Activated naive CD8-positive, alpha-beta T cell treated with anti-CD3 and anti-CD28 coated beads, Interleukin-2, amount 50 U/mL, for 16 hours (primary cell): ENCODE results near the gene PRSS50.

Experiments
- DNase-seq: peaks from one replicate; pipeline ENCODE4 v3.0.0-alpha.2; 2020; ENCODE audit warnings: low read depth, low spot score

Gene PRSS50

DNA sequence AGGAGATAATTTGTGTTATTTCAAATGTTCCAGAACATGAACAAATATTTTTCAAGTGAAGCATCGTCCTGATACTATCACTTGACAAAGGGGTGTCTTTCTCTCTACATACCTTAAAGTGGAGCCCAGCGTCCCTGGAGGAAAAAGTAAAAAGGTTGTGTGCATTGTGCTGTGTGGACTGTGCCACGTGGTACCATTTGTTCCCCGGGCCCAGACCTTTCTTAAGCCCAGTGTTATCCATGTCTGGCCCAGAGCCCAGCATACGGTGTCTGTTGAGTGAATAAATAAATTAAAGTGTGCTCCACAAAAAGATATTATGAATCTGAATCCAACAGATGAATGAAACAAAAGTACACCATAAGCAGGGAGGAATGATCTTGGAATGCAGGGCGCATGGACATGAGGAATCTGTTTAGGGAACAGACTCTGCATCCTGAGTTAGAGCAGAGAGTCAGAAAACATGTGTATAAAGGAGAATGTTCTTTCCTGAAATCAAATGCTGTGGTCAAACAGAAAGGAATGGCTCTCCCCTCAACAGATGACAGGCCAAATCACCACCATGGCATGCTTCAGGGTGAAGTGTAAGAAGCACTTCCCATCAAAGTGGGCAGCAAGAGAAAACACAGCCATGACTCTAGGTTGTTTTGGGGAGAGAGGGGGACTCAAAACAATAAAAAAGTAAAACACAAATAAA lies 8.1 kb upstream of the PRSS50 start:
- DNase-seq: no peak

DNA sequence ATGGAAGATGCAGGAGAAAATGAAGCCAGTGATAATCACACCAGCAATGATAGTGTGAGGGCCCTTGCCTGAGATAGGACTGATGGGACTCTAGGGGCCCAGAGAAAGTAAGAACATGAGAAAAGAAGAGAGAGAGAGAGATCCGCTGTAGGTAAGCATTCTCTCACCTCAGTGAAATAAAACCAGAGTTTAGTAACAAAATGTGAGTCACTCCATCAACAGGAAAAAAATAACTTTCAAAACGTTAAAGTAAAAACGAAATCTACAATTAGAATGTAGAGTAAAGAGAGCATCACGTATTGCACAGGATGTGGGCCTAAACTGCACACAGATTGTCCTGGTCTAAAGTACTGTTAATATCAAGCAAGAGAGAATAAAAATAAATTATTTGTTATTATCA lies 6.8 kb upstream of the PRSS50 start:
- no peak for DNase-seq

DNA sequence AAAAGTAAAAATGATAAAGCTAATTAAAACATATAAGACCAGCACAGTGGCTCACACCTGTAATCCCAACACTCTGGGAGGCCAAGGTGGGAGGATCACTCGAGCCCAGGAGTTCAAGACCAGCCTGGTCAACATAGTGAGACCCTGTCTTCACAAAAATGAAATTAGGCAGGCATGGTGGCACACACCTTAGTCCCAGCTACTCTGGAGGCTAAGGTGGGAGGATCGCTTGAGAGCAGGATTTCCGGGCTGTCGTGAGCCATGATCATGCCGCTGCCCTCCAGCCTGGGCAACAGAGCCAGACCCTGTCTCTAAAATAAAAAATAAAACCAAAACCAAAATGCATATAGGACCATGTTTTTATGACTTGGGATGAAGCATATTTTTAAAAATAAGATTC lies 4.8 kb upstream of the PRSS50 start:
- no peak for DNase-seq

DNA sequence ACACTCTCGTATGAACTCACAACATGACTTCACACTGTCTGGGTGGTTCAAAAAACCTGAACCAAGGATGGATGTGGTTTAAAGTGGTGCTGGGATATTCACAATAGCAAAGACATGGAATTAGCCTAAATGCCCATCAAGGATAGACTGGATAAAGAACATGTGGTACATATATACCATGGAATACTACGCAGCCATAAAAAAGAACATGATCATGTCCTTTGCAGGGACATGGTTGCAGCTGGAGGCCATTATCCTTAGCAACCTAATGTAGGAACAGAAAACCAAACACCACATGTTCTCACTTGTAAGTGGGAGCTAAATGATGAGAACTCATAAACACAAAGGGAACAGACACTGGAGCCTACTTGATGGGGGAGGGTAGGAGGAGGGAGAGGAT lies 3.3 kb upstream of the PRSS50 start:
- DNase-seq: no peak

DNA sequence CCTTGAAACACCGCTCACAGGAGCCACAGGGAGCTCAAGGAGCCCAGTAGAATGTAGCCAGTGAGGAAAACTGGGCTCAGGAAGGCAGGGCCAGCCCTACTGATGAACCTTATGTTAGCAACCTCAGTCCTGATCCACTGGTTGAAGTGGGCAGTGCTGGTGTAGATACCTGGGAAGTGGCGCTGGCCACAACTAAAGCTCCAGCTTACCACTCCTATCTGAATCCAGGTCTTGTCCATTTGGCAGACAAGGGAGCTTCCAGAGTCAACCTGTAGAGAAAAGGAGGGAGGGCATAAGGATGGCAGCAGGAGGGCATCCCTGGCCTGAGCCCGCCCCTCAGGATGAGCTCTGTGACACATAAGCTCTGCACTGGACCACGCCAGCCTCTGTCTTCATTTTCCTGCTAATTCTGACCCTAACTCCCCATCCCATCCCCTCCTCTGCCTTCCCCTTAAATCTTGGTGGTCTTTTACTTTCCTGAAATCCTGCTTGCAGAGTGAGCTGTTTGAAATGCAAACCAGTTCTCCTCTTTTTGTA lies 2.1 kb upstream of the PRSS50 start:
- no peak for DNase-seq

DNA sequence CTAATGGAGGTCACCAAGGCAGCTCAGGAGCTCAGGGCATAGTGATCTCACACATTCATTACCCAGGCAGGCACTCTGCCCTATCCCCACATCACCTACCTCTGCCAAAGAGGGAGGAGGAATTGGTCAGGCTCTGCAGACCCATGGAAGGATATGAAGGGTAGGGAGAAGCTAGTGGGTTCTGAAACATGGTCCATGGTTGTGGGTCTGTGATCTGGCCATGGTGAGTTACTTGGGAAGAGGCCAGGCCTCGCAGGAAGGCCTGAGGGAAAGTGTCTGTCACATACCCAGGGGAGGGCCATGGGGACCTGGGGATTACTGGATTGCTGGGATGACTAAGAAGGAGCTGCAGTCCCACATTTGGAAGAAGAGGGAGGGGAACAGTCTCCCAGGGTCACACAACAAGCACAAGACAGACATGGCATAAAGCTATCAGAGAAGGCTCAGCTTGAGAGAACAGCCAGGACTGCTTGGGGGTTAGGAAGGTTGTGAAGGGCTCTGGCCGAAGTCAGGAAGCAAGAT lies 1.4 kb upstream of the PRSS50 start:
- DNase-seq: no peak

DNA sequence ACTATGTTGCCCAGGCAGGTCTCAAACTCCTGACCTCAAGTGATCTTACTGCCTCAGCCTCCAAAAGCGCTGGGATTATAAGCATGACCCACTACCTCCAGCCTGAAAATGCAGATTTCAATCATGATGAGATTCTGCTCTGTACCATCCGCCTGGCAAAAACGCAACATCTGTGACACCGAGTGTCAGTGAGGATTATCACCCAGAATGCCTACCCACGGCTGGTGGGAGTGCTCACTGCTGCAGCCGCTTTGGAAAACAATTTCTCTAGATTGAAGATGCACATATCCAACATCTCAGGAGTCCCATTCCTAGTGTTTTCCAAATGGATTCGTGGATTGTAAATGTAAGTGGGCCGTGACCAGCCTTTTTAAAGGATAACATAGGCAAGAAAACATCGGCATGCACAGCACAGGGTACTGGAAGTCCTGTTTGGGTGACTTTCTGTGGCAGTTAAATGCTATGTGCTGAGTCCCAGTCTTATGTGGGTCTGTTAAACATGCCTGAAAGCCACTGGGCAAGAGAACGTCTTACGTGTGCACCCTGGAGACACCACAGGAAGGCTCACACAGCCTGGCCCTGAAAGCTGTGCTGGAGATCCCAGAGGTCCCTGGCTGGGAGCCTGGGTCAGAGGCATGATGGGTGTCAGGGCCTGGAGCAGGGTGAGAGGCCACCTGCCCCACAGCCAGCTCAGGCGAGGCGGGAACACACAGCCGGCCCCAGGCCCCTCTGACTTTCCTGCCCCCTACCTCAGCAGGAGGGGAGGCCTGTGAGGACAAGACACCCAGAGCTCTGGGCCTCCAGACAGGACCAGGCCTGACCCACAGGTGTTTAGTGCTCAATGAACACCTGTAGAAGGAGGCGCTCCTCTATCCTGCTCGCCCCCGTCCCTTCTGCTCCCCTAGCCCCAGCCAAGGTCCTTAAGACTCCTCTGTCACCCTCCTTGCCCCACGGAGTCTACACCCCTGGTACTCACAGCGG lies 918 bp downstream of the PRSS50 start:
- no peak for DNase-seq

DNA sequence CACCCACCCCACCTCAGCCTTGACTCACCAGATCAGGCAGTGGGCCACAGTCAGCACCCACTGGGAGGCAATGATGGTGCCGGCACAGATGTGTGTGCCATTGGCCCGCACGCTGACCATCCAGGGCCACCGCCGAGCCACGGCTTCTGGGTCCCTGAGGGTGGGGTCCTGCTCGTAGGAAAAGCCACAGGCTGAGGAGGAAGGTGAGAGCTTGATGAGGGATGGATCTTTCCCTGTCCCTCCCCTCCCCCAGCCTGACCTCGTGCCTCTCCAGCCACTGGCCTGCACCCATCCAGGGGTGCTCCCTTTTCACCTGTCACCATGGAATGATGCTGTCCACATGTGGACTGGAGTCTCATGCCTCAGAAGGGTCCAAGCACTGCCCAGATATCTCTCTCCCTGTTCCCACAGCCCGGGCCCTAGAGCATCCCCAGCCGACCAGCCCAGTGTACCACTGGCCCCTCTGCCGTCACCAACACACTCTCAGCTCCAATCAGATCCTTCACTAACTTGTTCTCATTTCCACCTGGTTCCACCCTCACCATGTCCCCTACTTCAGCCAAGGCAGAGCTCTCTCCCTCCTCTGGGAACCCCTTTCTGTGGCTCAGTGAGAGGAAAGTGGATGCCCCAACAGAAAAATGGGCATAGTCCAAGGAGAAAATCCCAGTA lies 2.0 kb downstream of the PRSS50 start:
- DNase-seq: no peak

DNA sequence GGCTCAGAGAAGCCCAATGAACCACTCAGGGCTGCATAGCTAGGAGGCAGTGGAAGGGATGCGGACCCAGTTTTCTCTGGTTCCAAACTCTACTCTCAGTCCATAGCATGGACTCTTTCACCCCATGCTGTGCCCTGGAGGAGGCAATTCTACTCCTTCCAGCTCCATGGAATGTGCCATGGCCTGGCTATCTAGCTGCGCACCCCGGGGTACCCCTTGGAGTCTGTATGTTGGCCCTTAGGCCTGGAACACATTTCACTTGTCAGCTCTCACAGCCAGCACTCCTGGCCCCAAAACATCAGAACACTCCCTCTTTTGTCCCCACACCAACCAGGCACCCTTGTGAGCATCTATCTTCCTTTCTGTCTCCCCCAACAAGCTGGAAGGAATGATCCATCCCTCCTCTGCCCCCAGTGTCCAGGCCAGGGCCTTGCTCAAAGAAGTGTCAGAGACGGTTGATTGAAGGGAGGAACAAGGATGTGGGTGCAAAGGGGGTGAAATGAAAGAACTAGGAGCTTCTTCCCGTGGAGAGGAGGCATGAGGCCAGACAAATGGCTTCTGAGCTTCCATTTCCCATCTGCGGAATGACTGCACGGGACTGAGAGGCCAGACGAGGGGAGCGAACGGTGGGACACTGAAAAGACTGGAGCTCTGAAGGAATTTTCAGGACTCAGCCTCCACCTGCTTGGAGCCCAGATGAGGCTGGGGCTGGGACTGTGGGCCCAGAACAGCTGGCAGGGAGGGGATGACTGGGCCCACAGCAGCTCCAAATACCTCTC lies 2.8 kb downstream of the PRSS50 start:
- no peak for DNase-seq

DNA sequence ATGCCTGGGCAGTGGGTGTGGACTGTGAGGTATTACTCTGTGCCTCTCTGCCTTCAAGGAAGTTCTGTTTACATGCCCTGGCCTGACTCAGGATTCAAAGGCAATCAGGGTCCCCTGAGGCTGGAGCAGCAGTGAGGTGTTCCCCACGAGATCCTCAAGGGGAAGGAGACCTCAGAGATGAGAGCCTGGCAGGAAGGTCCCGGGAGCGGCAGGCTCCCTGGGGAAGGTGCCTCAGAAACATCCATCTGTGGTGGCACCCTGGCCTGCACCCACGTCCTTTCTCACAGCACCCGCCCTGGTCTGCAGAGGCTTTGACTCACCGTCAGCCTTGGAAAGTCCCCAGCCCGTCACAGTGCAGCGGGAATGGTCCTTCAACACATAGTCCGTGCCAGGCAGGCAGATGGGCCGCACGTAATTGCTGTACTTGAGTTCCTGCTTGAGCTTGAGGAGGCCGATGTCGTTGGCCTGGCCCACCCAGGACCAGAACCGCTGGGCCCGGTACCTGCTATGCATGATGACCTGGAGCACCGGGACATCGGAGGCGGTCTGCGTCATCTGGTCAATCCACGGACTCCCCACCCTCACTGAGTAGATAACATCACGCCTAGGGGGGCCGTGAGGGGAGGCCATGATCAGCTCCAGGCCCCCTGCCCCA lies 3.6 kb downstream of the PRSS50 start:
- no peak for DNase-seq

DNA sequence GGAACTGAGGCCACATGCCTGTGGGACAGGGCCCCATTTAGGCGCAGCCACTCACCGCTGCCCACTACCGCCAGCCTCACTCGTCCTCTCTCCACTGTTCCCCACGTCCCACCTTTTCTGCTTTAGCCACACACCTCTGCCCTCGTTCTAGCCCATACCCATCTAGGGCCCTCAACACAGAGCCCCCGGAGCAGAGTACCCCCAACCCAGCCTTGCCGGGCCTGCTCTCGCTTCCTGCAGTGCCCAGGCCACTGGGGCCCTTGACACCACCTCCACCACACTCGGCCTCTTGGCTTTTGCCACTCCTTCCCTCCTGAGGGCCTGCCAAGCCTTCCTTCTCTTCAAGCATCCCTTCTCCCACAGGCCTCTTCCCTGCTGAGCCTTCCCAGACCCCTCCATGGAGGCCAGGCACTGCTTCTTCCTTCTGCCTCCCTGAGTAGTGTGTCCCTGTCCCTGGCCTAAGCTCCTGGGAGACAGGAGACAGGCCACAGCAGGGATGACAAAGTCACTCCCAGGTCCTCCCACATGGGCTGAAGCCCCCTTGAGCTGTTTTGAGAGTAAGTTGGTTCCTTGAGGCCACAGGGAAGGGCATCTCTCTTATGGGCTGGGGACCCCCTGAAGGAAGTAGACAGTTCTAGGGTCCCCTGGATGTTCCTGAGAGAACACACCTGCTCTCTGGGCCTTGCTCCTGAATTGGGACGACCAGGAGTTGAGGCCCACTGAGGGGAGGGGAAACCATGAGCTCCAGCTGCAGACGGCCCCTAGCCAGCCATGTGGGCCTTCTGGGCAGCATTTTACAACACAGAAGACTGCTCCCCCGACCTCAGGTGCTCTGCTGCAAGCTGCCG lies 4.4 kb downstream of the PRSS50 start:
- DNase-seq: no peak

DNA sequence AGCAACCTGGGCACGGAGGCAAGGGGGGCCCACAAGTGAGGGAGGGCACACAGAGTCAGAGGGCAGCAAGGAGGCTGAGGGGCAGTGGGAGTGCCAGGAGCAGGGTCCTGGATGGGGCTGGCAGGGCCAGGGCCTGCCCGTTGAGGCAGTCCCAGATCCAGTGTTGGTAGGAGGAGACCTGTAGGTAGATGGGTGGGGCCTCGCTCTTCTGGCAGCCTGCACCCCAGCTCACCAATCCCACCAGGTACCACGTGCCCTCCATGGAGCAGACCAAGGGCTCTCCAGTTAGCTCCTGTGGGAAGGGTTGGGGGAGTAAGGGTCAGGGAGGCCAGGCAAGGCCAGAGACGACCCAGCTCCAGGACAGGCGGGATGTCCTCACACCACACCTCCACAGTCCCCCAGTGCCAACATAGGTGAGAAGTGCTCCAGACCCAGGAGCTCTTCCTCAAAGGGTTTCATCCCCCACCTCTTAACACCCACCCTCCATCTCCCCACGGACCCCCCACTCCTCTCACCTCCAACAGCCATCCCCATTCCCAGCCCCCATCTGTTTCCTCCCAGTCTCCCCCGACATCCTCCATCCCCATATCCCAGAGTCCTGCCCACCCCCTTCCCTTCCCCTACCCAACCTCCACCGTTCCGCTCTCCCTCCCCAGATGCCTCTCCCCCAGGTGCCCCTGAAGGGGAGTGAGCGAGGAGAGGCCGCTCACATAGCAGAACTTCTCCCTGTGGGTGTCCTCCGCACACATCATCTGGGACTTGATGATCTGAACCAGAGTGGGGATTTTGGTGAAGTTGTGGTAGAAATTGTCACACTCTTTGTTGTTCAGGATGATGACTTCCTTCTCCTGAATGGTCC lies 5.2 kb downstream of the PRSS50 start:
- no peak for DNase-seq

DNA sequence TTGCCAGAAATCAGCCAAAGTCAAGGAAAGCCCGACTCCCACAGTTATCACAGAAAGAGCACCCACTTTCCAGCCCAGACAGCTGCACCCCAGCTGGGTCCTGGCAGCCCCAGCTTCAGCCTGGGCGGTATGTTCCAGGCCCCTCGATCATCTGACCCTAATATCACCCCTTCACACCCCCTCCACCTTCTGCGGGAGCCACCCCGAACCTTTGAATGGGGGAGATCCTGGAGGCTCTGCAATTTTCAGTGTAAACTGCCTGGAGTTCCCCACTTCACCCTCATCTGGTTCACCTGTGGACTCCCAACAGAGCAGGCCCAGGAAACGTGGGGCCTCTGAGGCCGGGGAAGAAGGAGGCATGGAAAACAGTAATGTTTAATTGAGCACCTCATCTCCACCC lies 5.9 kb downstream of the PRSS50 start:
- no peak for DNase-seq

DNA sequence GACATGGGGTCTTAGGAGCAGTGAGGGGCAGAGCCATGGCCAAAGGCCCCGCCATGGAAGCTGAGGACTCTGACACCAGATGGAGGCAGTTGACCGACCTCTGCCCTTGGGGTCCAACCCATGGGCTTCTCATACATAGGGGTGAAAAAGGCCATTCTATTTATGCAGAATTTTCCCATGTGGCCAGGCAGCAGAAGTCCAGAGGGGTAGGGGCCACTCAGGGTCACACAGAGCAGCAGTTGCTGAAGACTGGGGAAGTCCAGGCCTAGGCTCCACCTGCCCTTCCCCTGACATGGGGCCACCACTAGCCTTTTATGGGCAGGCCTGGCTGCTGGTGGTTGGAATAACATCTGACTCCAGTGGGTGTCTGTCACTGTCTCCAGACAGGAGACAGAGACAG lies 6.4 kb downstream of the PRSS50 start:
- no peak for DNase-seq

DNA sequence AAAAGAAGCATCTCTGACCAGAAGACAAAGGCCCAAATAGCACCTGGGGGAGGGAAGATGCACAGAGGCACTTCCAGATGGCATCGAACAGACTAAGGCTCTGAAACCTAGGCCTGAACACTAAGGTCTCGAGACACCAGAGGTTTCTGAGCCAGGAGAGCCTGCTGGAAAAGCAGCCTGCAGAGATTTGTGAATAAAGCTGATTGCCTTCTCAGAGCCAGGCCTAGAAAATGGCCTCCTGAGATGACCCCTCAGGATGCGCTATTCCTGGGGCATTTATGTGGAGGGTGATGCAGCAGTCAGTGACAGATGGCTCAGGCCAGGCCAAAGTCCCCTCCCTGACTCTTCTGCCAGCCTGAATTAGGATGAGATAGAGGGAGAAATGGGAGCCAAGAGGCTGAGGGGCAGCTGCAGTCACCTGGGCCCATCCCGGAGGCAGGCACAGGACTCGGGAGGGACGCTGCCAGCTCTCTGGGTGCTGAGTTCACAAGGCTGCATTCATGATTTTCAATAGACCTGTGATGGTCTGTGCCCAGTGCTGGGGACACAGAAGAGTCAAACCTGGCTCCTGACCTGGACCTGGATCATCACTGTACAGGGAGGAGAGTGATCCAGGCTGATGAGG lies 6.9 kb downstream of the PRSS50 start:
- no peak for DNase-seq

DNA sequence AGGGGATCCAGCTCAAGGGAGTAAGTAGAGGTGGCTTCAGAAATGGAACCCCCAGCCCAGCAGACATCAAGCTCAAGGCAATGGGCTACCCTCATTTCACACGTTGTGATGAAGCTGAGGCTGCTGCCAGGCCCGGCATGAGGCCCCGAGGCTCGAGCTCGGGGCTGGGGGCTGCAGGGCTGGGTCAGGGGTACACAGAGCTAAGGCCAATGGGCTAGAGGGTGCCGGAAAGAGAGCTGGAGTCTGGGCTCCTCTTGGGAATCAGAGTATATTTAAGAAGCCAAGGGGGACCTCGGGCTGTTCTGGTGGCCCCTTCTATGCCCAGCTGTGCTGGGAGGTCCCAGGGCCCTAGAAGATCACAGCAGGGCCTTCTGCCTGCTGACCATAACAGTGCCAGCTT lies 7.4 kb downstream of the PRSS50 start:
- DNase-seq: no peak

DNA sequence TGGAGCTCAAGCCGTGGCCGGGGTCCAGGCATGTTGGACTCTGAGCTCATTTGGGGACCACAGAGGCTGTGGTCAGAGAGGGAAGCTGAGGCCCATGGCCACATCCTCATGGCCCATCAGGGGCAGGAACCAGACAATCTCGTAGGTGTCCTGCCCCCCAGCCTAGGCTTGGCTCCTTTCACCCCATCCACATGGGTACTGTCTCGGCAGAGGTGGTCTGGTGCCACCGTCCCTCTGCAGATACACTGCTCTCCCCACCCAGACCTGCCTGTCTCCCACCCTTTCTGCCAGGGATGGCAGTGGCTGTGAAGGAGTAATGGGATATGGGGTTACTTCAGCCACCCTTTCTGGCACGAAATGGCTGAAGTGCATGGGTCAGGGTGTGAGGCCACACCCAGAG lies 7.9 kb downstream of the PRSS50 start:
- no peak for DNase-seq

DNA sequence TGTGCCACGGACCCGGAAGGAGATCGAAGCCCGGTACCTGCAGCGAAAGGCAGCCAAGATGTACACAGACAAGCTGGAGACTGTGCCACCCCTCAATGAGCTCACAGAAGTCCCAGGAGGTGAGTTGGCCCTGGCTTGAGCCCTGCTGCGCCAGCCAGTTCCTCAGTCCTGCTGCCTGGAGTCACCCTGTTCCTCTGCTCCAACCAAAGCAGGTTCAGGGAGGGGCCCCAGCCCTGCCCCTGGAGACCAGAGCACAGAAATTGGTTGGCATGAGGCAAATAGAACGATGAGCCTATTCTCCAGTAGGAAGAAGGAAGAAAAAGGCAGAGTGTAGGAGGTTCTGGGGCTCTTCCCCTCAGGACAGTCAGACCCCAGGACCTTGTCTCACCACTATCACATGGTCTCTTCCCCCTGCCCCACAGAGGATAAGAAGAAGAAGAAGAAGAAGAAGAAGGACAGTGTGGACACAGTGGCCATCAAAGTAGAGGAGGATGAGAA lies 8.5 kb downstream of the PRSS50 start:
- no peak for DNase-seq
